GM21447 (cell line): ENCODE measurements around the gene SLC1A7.

Experiments
- ATAC-seq: cut with Tn5 transposase; IDR thresholded peaks from one replicate; pipeline ENCODE4 v1.9.1; 2021; ENCODE audit not compliant: unreplicated experiment

The SLC1A7 gene

DNA sequence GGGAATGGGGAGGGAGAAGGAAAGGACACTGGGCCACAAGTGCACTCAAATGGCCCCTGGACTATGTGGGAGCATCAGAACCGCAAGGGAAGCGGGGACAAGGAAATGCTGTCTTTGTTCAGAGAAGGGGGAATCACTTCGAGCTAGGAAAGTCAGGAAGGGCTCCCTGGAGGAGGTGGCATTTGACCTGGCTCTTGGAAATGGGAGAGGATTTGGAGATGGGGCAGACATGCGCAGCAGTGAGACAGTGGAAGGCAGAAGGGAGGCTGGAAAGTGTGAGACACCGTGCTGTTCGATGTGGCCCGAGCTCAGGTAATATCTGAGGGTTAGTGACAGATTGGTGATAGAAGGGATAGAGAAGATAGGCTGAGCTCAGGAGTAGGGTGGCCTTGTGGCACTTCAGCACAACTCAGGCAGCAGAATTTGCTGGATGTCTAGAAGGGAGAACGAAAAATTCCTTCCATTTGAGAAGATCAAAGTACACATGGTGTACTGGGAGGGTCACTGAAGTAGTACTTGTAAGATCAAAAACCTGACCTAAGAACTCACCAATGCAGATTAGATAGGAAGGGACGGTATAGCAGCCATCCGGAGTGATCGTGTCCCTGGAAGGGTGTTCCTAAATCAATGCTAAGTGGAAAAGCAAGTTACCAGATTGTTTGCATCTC lies 25.4 kb downstream of the SLC1A7 start:
- ATAC-seq: no peak

DNA sequence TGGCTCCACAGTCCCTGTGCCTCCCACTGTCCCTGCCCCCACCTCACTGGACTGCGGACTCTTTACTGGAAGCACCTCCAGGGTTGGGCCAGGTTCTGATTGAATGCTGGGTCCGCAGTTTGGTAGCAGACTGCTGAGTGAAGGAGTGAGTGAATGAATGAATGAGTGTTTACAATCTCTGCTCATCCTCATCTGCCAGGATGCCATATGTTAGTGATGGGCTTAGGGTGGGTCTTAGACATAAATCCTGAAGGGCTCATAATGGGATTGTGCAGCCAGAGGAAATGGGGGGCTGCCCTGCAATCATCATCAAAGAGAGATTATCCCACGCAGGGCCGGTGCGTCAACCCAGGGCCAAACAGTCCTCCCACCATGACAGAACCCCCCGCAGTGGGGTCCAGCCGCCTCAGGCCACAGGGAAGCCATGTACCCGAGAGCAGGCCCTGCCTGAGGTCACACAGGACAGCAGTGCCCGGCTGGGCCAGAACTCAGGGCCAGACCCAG lies 26.1 kb downstream of the SLC1A7 start:
- ATAC-seq: no peak

DNA sequence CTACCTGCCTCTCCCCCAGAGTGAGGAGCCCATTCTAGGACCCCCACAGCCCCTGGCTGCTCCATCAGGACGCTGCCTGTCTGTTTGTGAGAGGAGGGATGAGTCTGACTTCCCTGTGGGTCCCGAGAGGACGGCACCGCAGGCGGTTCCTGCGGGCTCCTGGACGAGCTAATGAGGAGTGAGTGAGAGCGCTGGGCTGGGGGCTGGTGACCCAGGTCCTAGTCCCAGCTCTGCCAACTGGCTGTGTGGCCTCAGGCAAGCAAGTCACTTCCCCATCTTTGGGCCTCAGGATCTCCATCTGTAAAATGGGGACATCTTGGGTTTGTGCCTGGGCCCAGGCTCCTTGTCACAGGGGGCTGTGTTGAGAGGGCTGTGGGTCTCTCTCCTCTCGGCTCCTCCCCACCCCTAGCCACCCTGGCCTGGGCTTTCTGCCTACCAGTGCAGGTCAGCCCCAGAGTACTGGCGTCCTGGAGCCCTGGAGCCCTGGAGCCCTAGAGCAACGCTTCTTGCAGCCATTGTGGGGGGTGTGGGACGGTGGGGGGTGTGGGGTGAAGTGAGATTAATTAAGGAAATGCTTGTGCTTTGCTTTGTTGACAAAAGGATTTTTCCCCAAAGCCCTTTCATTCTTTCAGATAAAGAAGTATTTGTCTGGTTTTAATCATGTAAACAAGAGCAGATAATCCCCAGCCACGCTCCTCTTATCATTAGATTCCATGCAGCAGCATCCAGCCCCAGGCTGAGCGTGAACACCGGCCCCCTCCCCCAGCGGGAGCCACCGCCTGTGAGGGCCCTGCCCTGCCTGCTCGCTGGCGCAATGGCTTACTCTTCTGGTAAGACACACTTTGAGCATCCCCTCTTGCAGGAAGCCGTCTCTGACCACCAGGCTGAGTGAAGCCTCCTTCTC lies 26.8 kb downstream of the SLC1A7 start:
- no peak for ATAC-seq

DNA sequence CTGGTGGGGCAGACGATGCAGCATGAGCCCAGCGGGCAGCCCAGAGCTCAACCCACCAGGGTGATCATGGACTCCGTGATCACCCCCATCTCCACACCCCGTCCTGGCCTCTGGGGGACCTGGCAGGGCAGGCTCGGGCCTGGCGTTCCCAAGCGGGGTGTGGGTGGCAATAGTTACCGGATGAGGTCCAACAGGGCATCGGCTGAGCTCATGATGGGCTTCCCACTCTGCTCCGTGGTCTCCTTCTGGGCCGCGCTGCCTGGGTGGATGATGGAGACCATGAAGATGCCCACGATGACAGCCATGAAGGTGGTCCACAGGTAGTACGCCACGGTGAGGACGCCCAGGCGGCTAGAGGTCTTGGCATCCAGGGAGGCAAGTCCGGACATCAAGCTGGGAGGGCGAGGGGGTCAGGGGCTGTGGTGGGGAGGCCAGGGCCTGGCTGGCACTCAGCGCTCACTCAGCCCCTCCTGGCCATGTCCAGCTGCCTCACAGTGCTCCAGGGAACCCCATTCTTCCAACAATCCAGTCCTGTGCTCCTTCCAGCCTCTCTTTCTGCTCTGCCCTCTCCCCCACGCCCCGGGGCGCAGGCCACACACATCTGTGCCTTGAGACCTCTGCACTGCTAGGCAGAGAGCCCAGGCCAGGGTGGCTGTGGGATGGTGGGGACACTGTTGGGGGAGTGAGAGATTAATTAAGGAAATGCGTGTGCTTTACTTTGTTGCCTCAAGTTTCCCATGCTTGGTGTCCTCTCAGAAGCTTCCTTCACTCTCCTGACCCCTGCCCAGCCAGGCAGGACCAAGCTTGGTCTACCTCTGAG lies 27.6 kb downstream of the SLC1A7 start:
- no peak for ATAC-seq

DNA sequence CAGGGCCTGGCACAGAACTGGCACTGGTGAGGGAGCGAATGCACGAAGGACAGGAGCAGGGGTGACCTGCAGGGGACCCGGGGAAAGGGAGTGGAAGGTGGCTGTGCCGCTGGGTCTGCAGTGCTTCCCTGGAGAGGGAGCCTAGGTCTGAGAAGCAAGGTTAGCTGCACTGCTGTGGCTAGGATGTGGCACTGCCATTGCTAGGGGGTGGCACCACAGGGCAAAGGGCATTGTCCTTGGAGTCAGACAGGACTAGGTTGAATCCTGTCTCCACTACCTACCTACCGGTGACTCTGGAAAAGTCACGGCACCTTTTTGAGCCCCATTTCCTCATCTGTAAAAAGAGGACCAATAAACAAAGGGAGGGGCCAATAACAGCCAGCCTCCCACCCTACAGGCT lies 28.3 kb downstream of the SLC1A7 start:
- no peak for ATAC-seq

DNA sequence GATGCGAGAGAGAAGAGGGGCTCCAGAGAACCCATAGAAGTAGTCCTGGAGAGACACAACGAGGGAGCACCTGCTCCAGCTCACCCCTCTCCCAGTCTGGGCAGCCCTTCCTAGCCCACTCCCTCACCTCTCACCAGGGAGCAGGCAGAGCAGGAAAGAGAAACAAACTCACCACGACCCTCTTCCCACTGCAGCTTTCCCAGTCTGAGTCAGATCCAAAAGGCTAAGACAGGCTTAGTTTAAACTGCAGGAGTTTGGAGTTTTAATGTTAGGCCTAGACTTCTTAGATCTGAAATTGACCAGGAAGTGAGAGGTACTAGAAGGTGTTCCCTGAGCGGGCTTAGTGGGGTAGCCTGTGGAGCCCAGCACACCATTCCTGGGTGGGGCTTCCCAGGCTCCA lies 29.6 kb downstream of the SLC1A7 start:
- no peak for ATAC-seq

DNA sequence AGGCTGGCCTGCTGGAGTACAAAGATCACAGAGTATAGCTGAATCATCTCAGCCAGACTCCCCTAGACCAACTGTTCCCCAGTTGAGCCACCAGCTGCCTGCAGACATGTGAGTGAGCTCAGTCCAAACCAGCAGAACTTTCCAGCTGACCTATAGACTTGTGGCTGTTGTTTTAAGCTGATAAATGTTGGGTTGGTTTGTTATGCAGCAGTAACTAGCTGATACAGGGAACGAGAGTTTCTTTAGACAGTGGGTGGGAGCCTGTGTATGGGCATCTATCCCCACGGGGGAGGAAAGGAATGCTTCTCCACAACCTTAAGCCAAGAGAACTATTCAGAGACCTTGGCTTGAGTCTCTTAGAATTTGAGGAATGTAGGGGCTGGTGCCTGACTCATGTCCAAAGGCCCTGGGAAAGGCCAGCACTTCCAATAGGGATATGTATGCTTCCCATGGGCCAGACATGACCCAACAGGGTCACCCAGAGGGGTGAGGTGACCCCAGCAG lies 30.1 kb downstream of the SLC1A7 start:
- no peak for ATAC-seq

DNA sequence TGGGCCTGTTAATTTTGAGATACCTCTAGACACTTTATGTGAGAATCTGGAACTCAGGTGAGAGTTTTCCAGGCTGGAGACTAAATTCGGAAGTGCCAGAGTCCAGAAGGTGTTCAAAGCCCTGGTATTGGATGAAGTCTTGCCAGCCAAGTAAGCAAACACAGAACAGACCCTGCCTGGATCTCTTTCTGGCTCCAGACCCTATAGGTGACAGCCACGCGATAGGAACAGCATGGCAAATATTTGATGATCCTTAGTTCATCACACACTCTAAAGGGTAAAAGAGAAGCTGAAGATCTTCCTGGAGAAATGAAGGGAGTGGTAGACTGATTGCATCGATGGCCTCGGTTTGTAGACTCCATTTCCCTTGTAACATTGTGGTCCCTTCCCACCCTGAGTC lies 30.7 kb downstream of the SLC1A7 start:
- ATAC-seq: no peak

DNA sequence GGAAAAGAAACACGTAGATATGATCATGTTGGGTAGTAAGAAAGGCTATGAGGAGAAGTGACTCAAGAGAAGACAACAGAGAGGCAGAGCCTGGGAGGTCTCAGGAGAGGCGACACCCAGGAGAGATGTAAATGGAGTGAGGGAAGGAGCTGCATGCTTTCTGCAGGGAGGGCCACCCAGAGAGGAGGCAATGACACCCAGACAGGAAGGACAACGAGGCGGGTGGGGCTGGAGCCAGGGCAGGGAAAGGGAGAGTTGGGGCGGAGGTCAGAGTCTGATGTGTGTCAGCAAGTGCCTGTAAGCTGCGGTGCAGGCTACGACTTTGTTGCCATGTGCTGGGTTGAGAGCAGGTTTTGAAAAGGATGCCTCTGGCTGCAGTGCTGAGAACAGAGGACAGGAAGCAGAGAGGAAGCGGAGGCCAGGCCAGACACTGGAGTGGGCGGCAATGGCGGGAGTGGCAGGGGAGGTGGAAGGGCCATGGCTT lies 31.3 kb downstream of the SLC1A7 start:
- no peak for ATAC-seq

DNA sequence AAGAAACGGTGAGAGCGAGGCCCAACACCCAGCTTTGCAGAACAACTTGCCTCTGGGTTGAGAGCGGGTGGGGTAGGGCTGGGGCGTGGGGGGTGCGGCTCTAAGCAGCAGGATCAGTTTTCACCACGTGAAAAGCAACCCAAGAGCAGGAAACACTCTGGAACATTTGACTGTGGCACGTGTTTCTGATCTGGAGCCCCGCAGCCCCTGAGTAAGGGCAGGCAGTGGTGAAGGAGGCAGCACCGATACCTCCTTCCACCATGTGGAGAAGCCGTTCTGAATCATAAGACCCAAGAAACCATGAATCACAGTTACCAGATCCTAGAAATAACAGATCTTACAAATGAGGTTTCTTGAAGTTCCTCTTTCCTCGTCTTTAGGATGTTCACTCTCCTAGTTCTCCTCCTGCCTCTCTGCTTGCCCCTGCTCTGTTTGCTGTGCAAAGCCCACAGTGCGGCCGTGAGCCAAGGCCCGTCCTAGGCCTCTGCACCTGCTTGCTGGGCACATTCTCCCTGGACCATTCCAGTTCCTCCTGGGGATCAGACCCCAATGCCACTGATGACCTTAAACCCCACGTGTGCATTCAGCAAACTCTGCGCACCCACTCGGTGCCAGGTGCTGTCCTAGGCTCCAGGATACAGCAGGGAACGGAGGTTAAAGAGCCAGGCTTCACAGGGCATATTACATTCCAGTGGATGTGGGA lies 31.9 kb downstream of the SLC1A7 start:
- no peak for ATAC-seq

DNA sequence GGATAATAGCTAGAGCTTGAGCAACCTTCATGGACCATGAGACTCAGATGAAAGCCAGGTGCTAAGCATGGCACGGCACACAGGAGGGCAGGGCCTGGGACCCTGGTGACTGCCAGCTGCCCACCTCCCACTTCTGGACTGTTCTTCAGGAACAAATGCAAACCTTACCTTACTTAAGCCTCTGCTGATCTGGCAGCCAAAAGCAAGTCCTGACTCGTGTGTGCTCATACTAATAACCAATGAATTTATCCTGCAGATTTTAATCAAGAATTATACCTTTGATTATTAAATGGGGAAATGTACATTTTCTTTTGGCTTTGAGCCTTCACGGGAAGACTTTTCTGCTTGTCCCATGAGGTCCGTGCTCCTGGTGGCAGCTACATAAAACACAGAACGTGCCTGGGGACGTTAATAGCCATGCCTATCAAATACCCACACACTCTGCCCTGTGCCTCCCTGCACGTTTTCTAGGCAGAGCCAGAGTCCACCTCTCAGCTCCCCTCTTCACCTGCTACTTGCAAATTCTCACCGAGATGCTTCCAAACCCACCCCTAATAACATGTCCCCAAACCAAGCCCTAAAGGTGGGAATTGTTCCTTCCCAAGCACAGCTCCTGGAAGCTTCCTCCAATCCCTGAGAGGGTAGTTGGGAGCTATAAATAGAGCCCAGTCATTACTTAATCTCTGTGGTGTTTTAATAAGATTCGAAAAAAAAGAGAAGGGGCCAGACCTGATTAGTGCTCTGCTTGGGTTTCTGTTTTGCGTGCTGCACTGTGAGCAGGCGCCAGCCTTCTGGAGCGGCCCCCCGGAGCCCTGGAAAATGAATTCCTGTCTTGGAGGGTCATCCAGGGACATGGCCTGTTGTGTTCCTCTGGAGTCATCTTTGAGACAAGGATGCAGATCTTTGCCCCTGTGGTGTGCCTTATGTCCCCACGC lies 33.5 kb downstream of the SLC1A7 start:
- ATAC-seq: no peak

DNA sequence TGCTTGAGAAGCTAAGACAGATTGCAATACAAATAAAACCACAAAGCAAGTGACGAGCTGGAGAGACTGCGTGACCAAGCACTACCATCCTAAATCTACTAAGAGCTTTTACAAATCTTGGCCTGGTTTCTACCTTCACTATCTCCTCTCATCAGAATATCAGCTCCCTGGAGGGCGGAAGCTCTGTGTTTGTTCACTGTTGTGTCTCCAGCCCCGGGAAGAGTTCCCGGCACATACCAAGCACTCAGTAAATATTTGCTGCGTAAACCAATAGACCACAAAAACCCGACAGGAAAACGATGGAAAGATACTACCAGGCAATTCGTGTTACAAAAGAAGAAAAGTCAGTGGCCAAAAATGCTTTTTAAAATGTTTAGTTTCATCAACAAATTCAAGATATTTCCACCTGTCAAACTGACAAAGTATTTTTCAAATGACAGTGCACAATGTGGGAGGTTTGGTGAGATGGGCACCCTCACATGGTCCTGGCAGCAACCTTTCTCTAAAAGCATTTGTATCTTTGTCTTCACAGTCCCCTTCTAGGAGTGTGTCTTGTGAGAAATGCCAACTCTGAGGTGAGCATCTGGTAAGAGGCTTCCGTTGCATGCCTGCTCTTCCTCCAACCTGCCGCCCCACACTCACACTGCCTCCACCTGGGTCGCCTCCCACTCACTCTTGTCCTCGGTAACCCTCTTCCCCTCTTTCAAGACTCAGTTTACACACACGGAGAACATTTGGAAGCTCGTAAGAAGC lies 34.7 kb downstream of the SLC1A7 start:
- no peak for ATAC-seq

DNA sequence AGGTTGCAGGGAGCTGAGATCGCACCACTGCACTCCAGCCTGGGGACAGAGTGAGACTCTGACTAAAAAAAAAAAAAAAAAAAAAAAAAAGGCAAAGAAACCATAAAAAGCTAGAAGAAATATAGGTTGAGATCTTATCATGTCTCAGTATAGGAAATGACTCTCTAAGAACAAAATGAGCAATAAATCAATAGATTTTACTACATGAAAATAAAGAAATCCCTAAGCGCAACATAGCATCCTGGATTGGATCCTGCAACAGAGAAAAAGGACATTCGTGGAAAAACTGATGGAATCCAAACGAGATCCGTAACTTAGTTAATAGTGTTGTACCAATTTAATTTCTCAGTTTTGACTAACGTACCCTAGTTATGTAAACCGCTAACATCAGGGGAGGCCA lies 35.3 kb downstream of the SLC1A7 start:
- ATAC-seq: no peak

DNA sequence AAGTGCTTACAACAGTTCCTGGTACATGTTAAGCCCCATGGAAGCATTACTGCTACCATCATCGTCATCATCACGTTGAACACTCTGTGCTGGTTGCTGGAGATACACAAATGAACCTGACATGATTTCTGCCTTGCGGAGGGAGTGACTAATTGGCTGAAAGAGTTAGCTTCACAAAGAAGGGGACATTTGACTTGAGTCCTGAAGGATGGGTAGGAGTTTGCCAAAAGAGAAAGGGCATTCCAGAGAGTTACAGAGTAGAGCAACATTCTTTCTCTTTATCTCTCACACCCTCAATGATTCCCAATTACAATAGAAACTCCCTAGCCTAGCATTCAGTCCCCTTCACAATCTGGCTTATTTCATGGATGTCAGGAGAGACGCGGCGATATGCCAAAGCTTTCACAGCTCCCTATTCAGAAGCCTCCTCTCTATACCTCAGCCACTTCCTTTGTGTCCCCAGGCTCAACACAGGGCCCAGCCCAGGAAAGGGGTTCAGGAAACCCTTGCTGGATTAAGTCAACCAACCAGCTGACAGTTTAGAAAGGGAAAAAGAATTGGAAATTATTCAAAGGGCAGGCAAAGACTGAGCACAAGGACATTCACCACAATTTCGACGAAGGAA lies 38.0 kb downstream of the SLC1A7 start:
- no peak for ATAC-seq

DNA sequence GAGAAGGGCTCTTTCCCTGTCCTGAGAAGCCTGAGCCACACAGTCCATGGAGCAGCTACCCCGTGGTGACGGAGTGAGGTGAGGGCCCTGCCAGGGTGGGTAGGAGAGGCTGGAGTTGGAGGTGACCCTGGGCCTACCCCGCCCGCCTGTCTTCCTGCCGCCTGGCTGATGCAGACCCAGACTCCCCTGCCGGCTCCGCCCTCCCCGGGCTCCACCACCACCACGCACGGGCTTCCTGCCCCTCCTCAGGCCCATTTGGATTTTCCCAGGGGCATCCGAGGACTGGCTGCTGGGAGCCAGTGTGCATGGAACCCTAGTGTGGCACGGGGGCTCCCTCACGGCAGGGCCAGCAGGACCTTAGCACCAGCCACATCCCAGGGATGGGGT lies 47.9 kb downstream of the SLC1A7 start:
- no peak for ATAC-seq

DNA sequence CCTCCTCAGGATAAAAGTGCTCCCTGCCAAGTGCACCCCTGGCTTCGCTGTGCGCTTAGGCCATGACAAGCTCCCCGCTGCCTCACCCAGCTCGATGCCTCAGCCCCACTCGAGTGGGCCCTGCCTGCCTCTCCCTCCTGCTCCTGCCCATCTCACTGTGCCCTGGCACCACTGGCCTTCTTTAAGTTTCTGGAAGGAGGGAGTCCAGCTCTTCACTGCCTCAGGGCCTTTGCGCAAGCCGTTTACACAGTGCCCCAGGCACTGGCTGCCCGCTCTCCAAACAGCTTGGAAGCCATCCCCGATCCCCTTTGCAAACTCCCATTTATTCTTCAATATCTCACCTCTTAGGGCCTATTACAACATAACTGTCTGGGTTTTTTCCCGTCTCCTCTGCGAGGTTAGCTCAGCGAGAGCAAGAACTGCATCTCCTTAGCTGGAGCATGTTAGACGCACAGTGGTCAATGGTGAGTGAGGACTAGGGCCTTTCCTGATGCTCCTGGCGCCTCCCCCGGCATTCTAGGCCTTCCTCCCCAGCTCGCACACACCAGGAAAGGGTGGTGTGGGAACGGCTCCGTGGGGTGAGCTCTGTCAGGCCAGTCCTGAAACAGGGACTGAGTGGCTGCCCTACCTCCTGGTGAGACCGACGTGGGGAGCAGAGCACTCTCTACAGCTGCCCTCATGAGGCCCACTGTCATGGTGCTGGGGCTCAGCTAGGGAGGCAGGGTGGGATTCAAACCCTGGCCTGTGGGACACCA lies 48.5 kb downstream of the SLC1A7 start:
- ATAC-seq: no peak

DNA sequence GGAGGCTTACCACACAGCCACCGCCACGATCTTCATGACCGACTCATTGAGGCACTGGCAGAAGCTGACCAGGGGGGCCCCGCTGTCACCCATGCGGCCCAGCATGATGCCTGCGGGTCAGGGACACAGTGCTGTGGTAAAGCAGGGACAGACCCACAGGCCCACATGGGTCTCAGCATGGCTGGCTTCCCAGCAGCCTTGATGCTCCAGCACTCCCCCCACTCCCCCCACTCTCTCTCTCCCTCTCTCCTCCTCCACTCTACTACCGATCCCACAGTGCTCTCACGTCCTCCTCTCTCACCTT lies 49.0 kb downstream of the SLC1A7 start:
- ATAC-seq: no peak
